Ovary (tissue), 9 donors: ENCODE measurements around the gene IGSF21. TPM values are rescaled to one million over a fixed set of nuclear protein-coding genes. Genes with fewer than 3 reads are reported as not detected.
"Not testable (repeated sequence)": the region's sequence is repeated elsewhere in the genome, so short reads cannot be mapped to it uniquely, and the experiment has no call there.

ENCODE experiments used
- DNase-seq, 5 donors: peaks; one replicate each; pipeline ENCODE4 v3.0.0-alpha.2; 2019 to 2020
- H3K27ac ChIP-seq, 2 donors: fragments of 200-600 bp; one replicate each; pipeline versions ENCODE4 v1.5.1 to v1.8.0; 2019 to 2022
- H3K27me3 ChIP-seq: fragments of 200-600 bp; one replicate; pipeline ENCODE4 v1.8.0; 2022
- H3K36me3 ChIP-seq: fragments of 200-600 bp; sonication (generic); one replicate; pipeline ENCODE4 v1.5.1; 2019
- H3K4me1 ChIP-seq: one replicate; pipeline ENCODE4 v1.8.1; 2013; ENCODE audit warnings: mild to moderate bottlenecking, moderate library complexity; ENCODE audit not compliant: insufficient read depth
- H3K4me3 ChIP-seq: fragments of 200-600 bp; sonication (generic); one replicate; pipeline ENCODE4 v1.5.1; 2017
- H3K9me3 ChIP-seq, 2 donors: fragments of 200-600 bp in 1 of 2; sonication (generic) in 1 of 2; one replicate each; pipeline versions ENCODE4 v1.5.1 to v1.8.1; 2013 to 2019; ENCODE audit warnings: mild to moderate bottlenecking in 1 of 2, moderate library complexity in 1 of 2
- EP300 ChIP-seq: sonication (generic); formaldehyde crosslinking; IDR thresholded peaks from one replicate; pipeline ENCODE4 v1.6.1; 2017; ENCODE audit warnings: antibody characterized with exemption
- POLR2A ChIP-seq: fragments of 450-650 bp; IDR thresholded peaks from one replicate; pipeline ENCODE4 v1.6.1; 2017; ENCODE audit warnings: antibody characterized with exemption, mild to moderate bottlenecking, moderate library complexity
- WGBS, 3 donors: extraction: QIAGEN DNeasy Blood & Tissue Kit in 1 of 3; methylation state at CpG; one replicate each; pipeline versions ENCODE4 v1.1.5 to v1.1.7; 2013 to 2017; 5-methylcytosine and 5-hydroxymethylcytosine counted together
- intact Hi-C, 4 donors: fragments of 100-400 bp; cut with DNase I; formaldehyde crosslinking; loops; one replicate each; pipeline versions ENCODE4 v1.11.0 to v1.15.1; 2022 to 2023
- polyA plus RNA-seq, 2 donors: library from polyadenylated mRNA; stranded (reverse); fragments of 200-250 nt in 1 of 2; fragments of 350-450 nt in 1 of 2; fragmentation: Illumina TruSeq in 1 of 2; extraction: RNeasy Lipid Tissue Mini Kit (QIAGEN cat#74804) in 1 of 2; gene quantifications; one replicate each; pipeline ENCODE4 v1.2.3, GENCODE V29; 2013 to 2014
- total RNA-seq, 7 donors: library from RNA; depleted of rRNA in 2 of 7; stranded (reverse); fragments of >200 nt in 2 of 7; fragmentation: NEBNext Ultra II Directional in 3 of 7; extraction: Animal tissue kit (Norgen Biotek cat#: 25700) in 3 of 7; gene quantifications; one replicate each; pipeline versions ENCODE4 v1.1.0 to v1.2.4, GENCODE V29; 2016 to 2023
- TF ChIP-seq, protein P1 (sequence below), 3 donors: fragments of 450-650 bp in 2 of 3; fragments of 200-600 bp in 1 of 3; IDR thresholded peaks; one replicate each; pipeline versions ENCODE4 v1.5.1 to v1.8.0; 2016 to 2022; ENCODE audit warnings: antibody characterized with exemption in 3 of 3, mild to moderate bottlenecking in 1 of 3
- donor health status: DM: no; HTN: no; CAD: no; lungs with moderate emphysema.
- donor health status: DM: no; HTN: no; CAD: no.
- donor health status: Bipolar disorder and iron deficiency.
- donor health status: DM: yes; HTN: yes; CAD: no.
- donor health status: DM: no; HTN: no; CAD: no.
- donor health status: DM: yes; HTN: yes; CAD: no.

IGSF21 gene
- total and polyA plus RNA-seq, 9 donors: 0.24 to 4.5 (median 1.3) TPM

DNA sequence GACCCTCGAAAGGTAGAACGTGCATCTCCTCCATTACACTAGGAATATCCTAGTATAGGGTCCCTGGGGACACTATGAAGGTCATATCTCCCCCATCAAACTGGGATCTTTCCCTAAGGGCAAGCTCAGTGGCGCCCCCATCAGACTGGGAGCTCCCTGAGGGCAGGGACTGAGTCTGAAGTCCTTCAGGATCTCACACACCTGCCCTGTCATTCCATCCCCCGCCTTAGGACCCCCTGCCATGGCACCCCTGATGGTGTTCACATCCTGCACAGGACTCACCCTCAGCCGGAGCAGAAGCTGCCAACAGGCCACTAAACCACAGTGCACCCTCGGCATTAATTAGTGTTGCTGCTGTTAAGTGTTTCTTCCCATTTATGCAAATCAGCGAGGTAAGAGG is 50.4 kb downstream of the IGSF21 start:
- Histone ChIP-seq H3K27me3 (no peaks in the 10 kb centered on the region), H3K27ac (no peak overlapping the region), H3K4me1 (no peaks in the 10 kb centered on the region), H3K4me3 (no peak overlapping the region), H3K36me3 (no peaks in the 10 kb centered on the region), H3K9me3 (no peaks in the 10 kb centered on the region)
- 74 to 82% (median 80%) methylated on average over 6 to 7 of the region's 7 CpGs for WGBS, 3 donors
- TF ChIP-seq EP300: no peak
- DNase-seq: no peak
- intact Hi-C loops: no loop called here

DNA sequence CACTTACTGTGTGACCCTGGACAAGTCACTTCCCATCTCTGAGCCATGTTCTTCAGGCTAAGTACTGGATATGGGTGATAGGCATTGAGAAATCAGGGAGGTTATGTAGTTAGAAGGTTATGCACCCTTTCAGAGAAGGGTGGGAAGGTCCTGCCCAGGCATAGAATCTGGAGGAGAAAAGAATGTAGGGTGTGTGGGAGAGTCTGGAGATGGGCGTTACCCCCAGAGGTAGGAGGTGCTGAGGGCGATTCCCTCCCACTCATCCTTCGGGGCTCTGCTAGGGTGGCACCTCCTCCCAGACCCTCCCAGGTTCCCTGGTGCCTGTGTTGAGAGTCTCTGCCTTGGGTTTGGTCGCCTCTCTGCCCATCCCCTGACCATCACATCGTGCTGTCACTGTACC is 51.1 kb downstream of the IGSF21 start:
- H3K4me1 ChIP-seq: no peaks in the 10 kb centered on the region
- H3K27me3 ChIP-seq: no peaks in the 10 kb centered on the region
- intact Hi-C loops: no loop called here
- TF ChIP-seq POLR2A (no peak), EP300 (no peak)
- TF ChIP-seq, protein P1, sequence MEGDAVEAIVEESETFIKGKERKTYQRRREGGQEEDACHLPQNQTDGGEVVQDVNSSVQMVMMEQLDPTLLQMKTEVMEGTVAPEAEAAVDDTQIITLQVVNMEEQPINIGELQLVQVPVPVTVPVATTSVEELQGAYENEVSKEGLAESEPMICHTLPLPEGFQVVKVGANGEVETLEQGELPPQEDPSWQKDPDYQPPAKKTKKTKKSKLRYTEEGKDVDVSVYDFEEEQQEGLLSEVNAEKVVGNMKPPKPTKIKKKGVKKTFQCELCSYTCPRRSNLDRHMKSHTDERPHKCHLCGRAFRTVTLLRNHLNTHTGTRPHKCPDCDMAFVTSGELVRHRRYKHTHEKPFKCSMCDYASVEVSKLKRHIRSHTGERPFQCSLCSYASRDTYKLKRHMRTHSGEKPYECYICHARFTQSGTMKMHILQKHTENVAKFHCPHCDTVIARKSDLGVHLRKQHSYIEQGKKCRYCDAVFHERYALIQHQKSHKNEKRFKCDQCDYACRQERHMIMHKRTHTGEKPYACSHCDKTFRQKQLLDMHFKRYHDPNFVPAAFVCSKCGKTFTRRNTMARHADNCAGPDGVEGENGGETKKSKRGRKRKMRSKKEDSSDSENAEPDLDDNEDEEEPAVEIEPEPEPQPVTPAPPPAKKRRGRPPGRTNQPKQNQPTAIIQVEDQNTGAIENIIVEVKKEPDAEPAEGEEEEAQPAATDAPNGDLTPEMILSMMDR (IDR thresholded peaks at IDR 0.05): no peak
- no peaks in the 10 kb centered on the region for H3K36me3 ChIP-seq
- DNase-seq: no peak
- no peaks in the 10 kb centered on the region for H3K9me3 ChIP-seq
- 50 to 57% (median 51%) methylated on average over 5 of the region's 5 CpGs for WGBS, 3 donors
- H3K4me3 ChIP-seq: no peak overlapping the region
- H3K27ac ChIP-seq: no peak overlapping the region

DNA sequence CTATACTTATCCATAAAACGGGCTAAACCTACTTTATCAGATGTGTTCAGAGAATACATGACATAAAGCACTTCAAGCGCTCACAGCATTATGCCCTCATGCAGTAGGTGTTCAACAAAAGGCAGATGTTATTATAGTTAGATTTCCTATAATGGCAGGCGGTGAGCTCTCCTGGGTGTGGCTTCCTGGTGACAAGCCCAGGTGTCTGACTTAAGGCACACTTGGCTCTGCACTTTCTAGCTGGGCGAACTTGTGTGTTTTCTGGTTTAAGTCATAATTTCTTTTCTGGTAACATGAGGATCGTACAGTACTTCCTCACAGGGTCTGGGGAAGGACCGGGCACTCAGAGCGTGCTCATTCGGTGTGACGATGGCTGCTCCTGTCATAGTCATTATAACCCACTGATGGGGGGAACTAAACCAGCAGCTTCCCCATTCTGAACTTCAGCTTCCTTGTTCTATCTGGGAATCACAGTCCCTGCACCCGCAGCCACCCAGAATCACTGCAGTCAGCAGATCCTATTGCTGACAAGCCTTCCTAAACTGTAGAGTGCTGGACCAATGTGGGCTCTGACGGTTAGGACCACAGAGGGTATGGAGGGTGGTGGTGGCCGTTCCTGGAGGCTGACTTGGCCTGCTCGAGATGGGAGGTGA is 52.8 kb downstream of the IGSF21 start:
- Histone ChIP-seq H3K27me3 (no peaks in the 10 kb centered on the region), H3K9me3 (no peaks in the 10 kb centered on the region), H3K27ac (no peak overlapping the region), H3K36me3 (no peaks in the 10 kb centered on the region), H3K4me1 (no peaks in the 10 kb centered on the region), H3K4me3 (no peak overlapping the region)
- intact Hi-C loops: no loop called here
- no peak for TF ChIP-seq EP300
- WGBS, 3 donors: 81 to 88% (median 86%) methylated on average over 13 of the region's 13 CpGs
- DNase-seq: no peak

DNA sequence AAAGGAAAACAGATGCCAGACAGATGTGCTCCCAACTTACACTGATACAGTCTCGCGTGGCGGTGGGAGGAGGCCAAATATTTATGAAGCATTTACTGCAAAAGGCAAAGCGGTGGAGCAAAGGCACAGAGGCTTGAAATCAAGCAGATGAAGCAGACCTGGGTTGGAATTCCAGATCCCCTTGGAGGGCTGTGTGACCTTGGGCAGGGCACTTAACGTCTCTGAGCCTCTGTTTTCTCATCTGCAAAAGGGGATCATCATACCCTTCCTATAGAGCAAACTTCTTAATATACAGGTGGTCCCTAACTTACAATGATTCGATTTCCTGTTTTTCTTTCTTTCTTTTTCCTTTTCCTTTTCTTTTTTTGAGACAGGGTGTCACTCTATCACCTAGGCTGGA is 54.1 kb downstream of the IGSF21 start:
- Histone ChIP-seq H3K9me3 (no peaks in the 10 kb centered on the region), H3K4me1 (no peaks in the 10 kb centered on the region), H3K27ac (no peak overlapping the region), H3K27me3 (no peaks in the 10 kb centered on the region), H3K36me3 (no peaks in the 10 kb centered on the region), H3K4me3 (no peak overlapping the region)
- TF ChIP-seq EP300 (no peak), POLR2A (no peak)
- TF ChIP-seq, protein P1 (IDR thresholded peaks at IDR 0.05): no peak
- DNase-seq: no peak
- intact Hi-C loops: no loop called here
- 20 to 33% (median 26%) methylated on average over 6 of the region's 6 CpGs for WGBS, 3 donors

DNA sequence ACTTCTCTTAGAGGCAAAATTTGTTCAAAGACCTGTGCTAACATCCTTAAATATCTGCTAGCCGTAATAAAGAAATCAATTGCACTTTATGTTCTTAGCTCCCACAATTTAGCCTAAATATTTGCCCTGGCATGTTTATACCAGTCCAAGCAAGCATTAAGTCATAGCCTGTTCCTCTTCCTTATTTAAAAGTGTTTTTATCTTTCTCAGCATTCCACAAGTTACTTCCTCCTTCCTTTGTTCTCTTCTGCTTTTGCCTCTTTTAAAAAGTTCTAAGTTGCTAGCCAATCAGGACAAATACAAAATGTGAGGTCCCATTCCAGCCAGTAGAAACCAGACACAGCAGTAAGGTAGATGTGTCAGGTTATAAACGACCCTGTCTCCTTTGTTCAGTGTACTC is 58.0 kb downstream of the IGSF21 start:
- H3K36me3 ChIP-seq, H3K9me3 ChIP-seq, intact Hi-C loops, H3K27me3 ChIP-seq, H3K4me1 ChIP-seq, H3K4me3 ChIP-seq, H3K27ac ChIP-seq, DNase-seq: not testable (repeated sequence)
- 14 to 17% (median 14%) methylated on average over 2 of the region's 2 CpGs for WGBS, 3 donors

DNA sequence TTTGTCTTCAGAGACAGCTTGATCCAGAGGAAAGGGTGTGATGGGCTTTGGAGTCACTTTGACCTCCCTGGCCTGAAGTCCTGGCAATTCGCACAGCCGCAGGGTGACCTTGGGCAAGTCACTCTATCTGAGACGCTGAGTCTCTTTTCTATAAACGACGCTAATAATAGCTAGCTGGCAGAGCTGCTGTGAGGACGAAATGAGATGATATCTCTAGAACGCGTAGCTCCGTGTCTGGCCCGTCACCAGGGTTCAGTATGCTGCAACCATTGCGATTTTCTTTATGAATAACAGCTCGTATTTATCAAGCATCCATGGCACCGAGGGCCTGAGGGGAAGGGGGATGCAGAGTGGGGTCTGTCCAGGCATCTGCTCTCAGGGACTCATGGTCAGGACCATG is 58.7 kb downstream of the IGSF21 start:
- no peak for DNase-seq

More for the DNA sequence above, 58.7 kb downstream of the IGSF21 start:
- intact Hi-C loops: no loop called here
- Histone ChIP-seq H3K9me3 (no peaks in the 10 kb centered on the region), H3K4me3 (no peak overlapping the region), H3K36me3 (no peaks in the 10 kb centered on the region), H3K27me3 (no peaks in the 10 kb centered on the region), H3K27ac (no peak overlapping the region), H3K4me1 (no peaks in the 10 kb centered on the region)
- TF ChIP-seq POLR2A (no peak), EP300 (no peak)
- TF ChIP-seq, protein P1 (IDR thresholded peaks at IDR 0.05): no peak
- 12 to 32% (median 20%) methylated on average over 13 of the region's 13 CpGs for WGBS, 3 donors
